Measurements from ENCODE around the gene ODC1.

Gene ODC1

DNA sequence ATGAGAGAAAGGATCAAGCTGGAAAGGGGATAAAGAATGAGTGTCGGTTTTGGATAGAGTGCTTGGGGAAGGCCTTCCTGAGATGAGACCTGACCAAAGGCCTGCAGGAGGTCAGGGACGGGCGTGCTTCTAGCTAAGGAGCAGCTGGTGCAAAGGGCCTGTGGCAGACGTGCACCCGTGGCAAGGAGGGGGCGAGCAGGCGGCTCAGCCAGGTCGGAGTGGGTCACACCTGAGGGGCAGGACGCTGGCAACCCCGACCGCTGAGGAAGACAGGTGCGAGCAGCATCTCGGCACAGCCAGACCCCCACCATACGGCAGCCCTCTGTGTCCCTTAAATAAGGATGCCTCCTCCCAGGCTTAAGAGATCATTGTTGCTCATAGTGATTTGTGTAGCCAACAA, 48.1 kb downstream of the ODC1 start:
- no peak for DNase-seq (ENCODE audit: low read depth)

DNA sequence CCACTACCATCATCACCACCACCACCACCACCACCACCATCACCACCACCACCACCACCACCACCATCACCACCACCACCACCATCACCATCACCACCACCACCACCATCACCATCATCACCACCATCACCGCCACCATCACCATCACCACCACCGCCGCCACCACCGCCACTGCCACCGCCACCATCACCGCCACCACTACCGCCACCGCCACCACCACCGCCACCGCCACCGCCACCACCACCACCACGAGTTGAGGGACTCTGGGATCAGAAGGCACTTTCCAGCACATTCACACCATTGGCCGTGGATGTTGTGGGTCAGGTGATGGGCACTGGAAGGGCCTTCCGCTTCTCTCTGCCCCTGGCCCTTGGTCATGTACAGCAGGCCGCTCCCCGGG, 48.8 kb downstream of the ODC1 start:
- DNase-seq (ENCODE audit: low read depth): no peak

DNA sequence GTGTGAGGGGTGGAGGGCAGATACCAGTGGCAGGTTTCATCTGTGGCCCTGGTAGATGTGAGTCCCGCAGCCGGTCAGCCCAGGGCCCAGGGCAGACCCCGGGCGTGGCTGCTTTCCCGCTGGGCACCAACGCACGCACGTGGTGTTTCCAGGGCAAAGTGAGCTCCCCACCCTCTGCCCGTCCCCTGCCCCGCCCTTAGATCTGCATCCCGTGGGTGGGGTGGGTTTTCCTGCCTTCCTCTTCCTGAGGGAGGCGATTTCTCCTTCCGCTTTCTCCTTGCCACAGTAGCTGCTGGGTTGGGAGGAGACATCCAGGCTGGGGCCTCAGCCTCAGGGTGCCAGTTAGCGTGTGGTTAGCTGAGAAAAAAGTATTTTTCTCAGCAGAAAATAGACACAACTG, 49.6 kb downstream of the ODC1 start:
- no peak for DNase-seq (ENCODE audit: low read depth)

DNA sequence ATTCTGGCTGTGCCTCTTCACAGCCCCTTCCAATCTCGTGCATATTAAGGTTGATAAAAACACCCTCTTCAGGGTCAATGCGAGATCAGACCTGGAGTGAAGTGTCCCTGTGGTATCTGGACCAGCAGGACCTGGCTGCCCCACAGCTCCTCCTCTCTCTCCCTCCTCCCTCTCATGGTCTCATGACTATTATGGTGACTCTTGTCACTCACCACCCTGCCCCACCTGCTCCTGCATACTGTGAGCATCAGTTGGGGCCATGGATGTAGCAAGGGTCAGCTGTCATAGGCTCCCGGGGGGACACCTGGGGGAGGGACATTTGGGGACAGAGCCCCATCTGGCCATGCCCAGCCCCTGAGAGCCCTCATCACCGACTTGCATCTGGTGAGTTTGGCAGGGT, 50.2 kb downstream of the ODC1 start:
- DNase-seq (ENCODE audit: low read depth): no peak

DNA sequence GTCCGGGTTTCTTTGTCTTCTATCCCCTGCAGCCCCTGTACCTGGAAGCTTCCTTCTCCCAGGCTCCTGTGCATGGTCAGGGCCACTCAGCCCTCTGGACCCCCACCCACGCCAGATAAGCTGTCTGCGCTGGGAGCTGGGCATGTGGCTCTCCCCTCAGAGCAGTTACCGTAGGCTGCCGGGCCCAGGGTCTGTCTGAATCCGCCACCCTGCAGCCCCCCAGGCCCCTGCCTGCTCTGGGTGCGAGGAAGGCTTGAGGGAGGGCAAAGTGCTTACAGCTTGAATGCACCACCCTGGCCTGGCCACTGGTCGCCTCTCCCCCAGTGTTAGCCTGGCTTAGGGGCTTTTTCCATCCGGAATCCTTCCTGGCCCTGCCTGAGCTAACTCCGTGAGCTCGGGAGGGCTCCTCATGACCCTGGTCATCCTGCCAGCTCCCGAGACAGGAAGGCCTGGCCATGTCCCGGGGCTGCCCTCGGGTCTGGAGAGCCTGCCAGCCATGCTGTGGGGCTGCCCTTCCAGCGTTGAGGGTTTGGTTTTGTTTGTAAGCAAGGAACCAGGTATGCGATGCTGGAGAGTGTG, 50.7 kb downstream of the ODC1 start:
- DNase-seq (ENCODE audit: low read depth): no peak

DNA sequence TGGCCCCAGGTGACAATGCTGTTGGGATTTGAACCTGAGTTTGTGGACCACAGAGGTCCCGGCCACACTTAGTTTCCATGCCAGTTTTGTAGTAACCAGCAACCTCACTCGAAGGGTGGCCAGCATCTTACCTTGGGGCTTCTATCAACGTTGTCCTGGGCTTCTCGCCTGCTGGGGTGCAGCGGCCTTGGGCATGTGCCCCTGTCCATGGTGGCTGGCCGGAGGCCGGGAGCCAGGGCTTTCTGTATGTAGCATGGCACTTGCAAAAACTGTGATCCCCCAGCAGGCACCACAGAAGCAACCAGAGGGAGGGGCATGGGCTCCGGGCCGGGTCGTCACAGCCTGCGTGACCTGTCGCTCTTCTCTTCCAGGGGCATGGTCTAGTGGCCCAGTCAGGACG, 51.7 kb downstream of the ODC1 start:
- DNase-seq (ENCODE audit: low read depth): no peak

DNA sequence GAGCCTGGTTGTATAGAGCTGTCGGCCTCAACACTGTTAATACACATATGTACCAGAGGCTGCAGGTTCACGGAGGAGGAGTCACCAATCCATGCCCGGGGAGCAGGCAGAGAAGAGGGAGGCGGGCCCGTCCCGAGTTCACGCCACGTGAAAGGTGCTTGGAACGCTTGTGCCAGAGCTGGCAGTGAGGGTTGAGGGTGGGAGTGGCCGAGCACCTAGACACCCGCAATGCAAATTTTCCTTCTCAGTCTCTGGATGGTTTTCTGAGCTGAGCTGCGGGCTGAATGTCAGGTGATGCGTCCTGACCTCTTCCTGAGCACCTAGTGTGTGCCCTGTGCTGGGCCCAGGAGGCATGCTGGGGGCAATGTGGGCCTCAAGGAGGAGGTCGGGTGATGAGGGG, 52.2 kb downstream of the ODC1 start:
- no peak for DNase-seq (ENCODE audit: low read depth)

DNA sequence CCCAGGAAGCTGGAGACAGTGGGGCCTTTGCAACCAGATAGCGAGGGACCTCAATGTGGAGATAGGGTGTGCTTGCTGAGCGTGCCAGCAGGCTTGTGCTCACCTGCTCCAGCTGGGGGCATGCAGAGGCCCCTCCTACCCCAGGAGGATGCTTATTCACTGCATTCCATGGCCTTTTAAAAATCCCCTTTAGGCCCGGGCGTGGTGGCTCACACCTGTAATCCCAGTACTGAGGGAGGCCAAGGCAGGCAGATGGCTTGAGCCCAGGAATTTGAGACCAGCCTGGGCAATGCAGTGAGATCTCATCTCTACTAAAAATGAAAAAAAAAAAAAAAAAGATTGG, 54.5 kb downstream of the ODC1 start:
- DNase-seq (ENCODE audit: low read depth): no peak

DNA sequence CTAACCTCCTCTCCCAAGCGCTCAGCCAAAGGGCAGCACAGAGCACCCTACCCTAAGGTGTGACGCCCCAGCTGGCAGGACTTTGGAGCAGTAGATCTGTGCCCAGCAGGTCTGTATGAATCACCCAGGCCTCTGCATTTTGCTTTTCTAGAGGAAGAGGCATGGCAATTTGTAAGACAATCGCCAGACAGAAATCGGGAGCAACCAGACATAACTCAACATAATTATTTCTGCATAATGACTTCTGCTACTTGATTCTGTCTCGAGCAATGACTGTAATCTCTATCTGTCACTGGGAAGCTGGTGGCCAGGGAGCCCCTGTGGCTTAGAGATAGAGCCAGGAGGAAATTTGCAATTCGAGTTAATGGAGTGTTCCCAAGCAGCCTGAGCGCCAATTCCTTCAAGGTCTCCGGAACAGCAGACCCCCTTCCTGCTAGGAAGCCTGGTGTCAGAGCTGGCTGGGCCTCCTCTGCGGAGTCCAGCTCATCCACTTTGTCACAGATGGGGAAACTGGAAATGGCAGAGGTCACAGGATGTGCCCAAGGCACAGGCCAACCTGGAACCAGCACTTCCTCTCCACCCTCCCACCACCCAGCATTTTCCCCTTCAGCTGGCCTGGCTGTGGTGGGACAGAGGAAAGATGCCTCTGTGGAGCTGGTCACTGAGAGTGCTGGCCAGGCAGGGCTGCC, 55.0 kb downstream of the ODC1 start:
- no peak for DNase-seq (ENCODE audit: low read depth)

DNA sequence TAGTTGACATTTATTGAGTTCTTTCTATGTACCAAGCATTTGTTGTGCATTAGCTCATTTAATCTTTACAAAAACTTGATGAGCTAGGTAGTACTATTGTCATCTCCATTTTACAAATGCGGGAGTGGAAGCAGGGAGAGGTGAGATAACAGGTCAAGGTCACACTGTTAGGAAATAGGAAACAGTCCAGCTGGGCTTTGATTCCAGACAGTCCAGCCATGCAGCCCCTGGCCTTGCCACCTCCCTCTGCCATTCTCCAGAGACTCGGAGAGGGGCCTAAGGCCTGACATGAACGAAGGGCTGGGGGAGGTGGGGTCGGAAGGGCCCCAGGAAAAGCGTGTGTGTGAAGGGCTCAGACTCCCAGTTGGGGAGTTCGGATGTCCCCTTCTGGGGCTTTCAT, 55.6 kb downstream of the ODC1 start:
- no peak for DNase-seq (ENCODE audit: low read depth)

DNA sequence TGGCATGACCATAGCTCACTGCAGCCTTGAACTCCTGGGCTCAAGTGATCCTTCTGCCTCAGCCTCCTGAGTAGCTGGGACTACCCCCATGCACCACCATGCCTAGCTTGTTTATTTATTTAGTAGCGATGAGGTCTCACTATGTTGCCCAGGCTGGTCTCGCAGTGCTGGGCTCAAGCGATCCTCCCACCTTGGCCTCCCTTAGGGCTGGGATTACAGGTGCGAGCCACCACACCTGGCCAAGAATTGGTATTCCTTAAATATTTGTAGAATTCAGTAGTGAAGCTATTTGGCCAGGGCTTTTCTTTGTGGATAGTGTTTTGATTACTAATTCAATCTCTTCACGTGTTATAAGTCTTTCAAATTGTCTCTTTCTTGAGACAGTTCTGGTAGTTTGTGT, 56.0 kb downstream of the ODC1 start:
- no peak for DNase-seq (ENCODE audit: low read depth)

DNA sequence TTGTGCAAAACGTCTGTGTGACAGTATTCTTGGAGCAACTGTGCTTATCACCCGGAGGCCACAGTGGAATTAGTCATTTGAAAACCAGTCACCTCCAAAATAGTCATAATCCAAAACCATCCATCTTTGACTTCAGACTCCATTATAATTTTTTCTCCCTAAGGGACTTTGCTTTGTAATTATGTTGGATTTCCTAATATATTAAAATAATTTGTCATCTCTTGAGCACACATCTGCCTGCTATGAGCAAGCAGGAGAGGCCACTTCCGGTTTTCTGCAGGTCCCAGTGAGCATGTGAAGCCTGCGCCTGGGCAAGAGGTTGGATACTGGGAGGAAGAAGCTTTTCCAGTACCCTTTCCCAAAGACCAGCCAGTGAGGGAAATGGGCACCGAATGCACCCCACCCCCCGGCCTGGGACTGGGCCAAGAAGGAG, 57.7 kb downstream of the ODC1 start:
- DNase-seq (ENCODE audit: low read depth): no peak
